Activated naive CD8-positive, alpha-beta T cell treated with anti-CD3 and anti-CD28 coated beads, Interleukin-2, amount 50 U/mL, for 24 hours (primary cell): Measurements from ENCODE around the gene TBC1D4.

Source experiments
- ATAC-seq: fragments of 150-1000 bp; cut with Tn5 transposase; one replicate; pipeline ENCODE4 v1.10.0; 2021
- DNase-seq: peaks from one replicate; pipeline ENCODE4 v3.0.0; 2021
- H3K27ac Mint-ChIP-seq: one replicate; pipeline ENCODE4 v1.8.0; 2021; ENCODE audit warnings: mild to moderate bottlenecking, mixed read lengths
- H3K27me3 Mint-ChIP-seq: one replicate; pipeline ENCODE4 v1.8.0; 2021; ENCODE audit warnings: mixed read lengths
- H3K36me3 Mint-ChIP-seq: one replicate; pipeline ENCODE4 v1.8.0; 2021; ENCODE audit warnings: low read depth, mixed read lengths
- H3K4me1 Mint-ChIP-seq: one replicate; pipeline ENCODE4 v1.8.0; 2021; ENCODE audit warnings: mixed read lengths
- H3K4me3 Mint-ChIP-seq: one replicate; pipeline ENCODE4 v1.8.0; 2021; ENCODE audit warnings: mild to moderate bottlenecking, moderate library complexity, mixed read lengths
- H3K9me3 Mint-ChIP-seq: one replicate; pipeline ENCODE4 v1.8.0; 2021; ENCODE audit warnings: mixed read lengths

TBC1D4 gene

GRCh38 chr13:75423946-75424345, 58.0 kb downstream of the TBC1D4 start:
- ATAC-seq, result no peak
- no peak for DNase-seq
- H3K9me3 Mint-ChIP-seq, result no peaks in the 10 kb centered on the region
- H3K36me3 Mint-ChIP-seq, result no peaks in the 10 kb centered on the region
- H3K27me3 Mint-ChIP-seq, result peaks cover 9% of the 10 kb centered on the region
- H3K4me3 Mint-ChIP-seq, result no peak overlapping the region
- H3K4me1 Mint-ChIP-seq, result peaks cover 10% of the 10 kb centered on the region
- H3K27ac Mint-ChIP-seq, result no peak overlapping the region

- no peak for DNase-seq
- ATAC-seq, result no peak
- no peak overlapping the region for H3K27ac Mint-ChIP-seq
- H3K36me3 Mint-ChIP-seq, result no peaks in the 10 kb centered on the region
- H3K9me3 Mint-ChIP-seq, result no peaks in the 10 kb centered on the region
- peaks cover 9% of the 10 kb centered on the region for H3K27me3 Mint-ChIP-seq
- no peak overlapping the region for H3K4me3 Mint-ChIP-seq
- H3K4me1 Mint-ChIP-seq, result peaks cover 11% of the 10 kb centered on the region
Measured at GRCh38 chr13:75422028-75422427, 59.9 kb downstream of the TBC1D4 start.

GRCh38 chr13:75421133-75421532, 60.8 kb downstream of the TBC1D4 start:
- ATAC-seq, result no peak
- H3K9me3 Mint-ChIP-seq, result no peaks in the 10 kb centered on the region
- H3K27ac Mint-ChIP-seq, result no peak overlapping the region
- H3K36me3 Mint-ChIP-seq, result no peaks in the 10 kb centered on the region
- H3K27me3 Mint-ChIP-seq, result peaks cover 8% of the 10 kb centered on the region
- no peak overlapping the region for H3K4me3 Mint-ChIP-seq
- peaks cover 12% of the 10 kb centered on the region for H3K4me1 Mint-ChIP-seq
- no peak for DNase-seq

GRCh38 chr13:75419656-75420055, 62.3 kb downstream of the TBC1D4 start:
- no peak overlapping the region for H3K4me3 Mint-ChIP-seq
- H3K27me3 Mint-ChIP-seq, result peaks cover 3% of the 10 kb centered on the region
- ATAC-seq (no peak), DNase-seq (no peak)
- no peak overlapping the region for H3K27ac Mint-ChIP-seq
- H3K36me3 Mint-ChIP-seq, result no peaks in the 10 kb centered on the region
- no peaks in the 10 kb centered on the region for H3K9me3 Mint-ChIP-seq
- peaks cover 3% of the 10 kb centered on the region for H3K4me1 Mint-ChIP-seq

- ATAC-seq (no peak), DNase-seq (no peak)
- no peak overlapping the region for H3K4me3 Mint-ChIP-seq
Measured at GRCh38 chr13:75418997-75419396, 63.0 kb downstream of the TBC1D4 start.

GRCh38 chr13:75418186-75418843, 63.7 kb downstream of the TBC1D4 start:
- Mint-ChIP-seq H3K9me3 (no peaks in the 10 kb centered on the region), H3K4me1 (peaks cover 3% of the 10 kb centered on the region), H3K36me3 (no peaks in the 10 kb centered on the region), H3K4me3 (no peak overlapping the region), H3K27ac (no peak overlapping the region), H3K27me3 (no peaks in the 10 kb centered on the region)
- ATAC-seq (no peak), DNase-seq (no peak)

More at GRCh38 chr13:75418997-75419396, 63.0 kb downstream of the TBC1D4 start:
- no peaks in the 10 kb centered on the region for H3K9me3 Mint-ChIP-seq
- H3K36me3 Mint-ChIP-seq, result no peaks in the 10 kb centered on the region
- H3K27ac Mint-ChIP-seq, result no peak overlapping the region
- no peaks in the 10 kb centered on the region for H3K27me3 Mint-ChIP-seq
- peaks cover 3% of the 10 kb centered on the region for H3K4me1 Mint-ChIP-seq

- no peaks in the 10 kb centered on the region for H3K27me3 Mint-ChIP-seq
- H3K27ac Mint-ChIP-seq, result no peak overlapping the region
- no peaks in the 10 kb centered on the region for H3K9me3 Mint-ChIP-seq
- no peak for ATAC-seq
- peaks cover 3% of the 10 kb centered on the region for H3K4me1 Mint-ChIP-seq
- no peak overlapping the region for H3K4me3 Mint-ChIP-seq
- no peak for DNase-seq
- H3K36me3 Mint-ChIP-seq, result no peaks in the 10 kb centered on the region
Measured at GRCh38 chr13:75417656-75418055, 64.3 kb downstream of the TBC1D4 start.

- no peak overlapping the region for H3K4me3 Mint-ChIP-seq
- peaks cover 3% of the 10 kb centered on the region for H3K4me1 Mint-ChIP-seq
- H3K27ac Mint-ChIP-seq, result no peak overlapping the region
- no peak for DNase-seq
- H3K36me3 Mint-ChIP-seq, result no peaks in the 10 kb centered on the region
- H3K27me3 Mint-ChIP-seq, result no peaks in the 10 kb centered on the region
- no peaks in the 10 kb centered on the region for H3K9me3 Mint-ChIP-seq
- peak; percentile 18 for ATAC-seq
Measured at GRCh38 chr13:75417012-75417384, 65.0 kb downstream of the TBC1D4 start.

GRCh38 chr13:75416327-75417011, 65.5 kb downstream of the TBC1D4 start:
- H3K9me3 Mint-ChIP-seq, result no peaks in the 10 kb centered on the region
- ATAC-seq, result peak; percentile 52
- no peak overlapping the region for H3K27ac Mint-ChIP-seq
- H3K4me1 Mint-ChIP-seq, result peaks cover 3% of the 10 kb centered on the region
- H3K27me3 Mint-ChIP-seq, result no peaks in the 10 kb centered on the region
- no peak for DNase-seq
- H3K36me3 Mint-ChIP-seq, result no peaks in the 10 kb centered on the region
- no peak overlapping the region for H3K4me3 Mint-ChIP-seq

GRCh38 chr13:75415694-75416093, 66.3 kb downstream of the TBC1D4 start:
- H3K27me3 Mint-ChIP-seq, result no peaks in the 10 kb centered on the region
- no peak overlapping the region for H3K4me3 Mint-ChIP-seq
- DNase-seq (no peak), ATAC-seq (no peak)
- peaks cover 3% of the 10 kb centered on the region for H3K4me1 Mint-ChIP-seq
- H3K9me3 Mint-ChIP-seq, result no peaks in the 10 kb centered on the region
- no peak overlapping the region for H3K27ac Mint-ChIP-seq
- H3K36me3 Mint-ChIP-seq, result no peaks in the 10 kb centered on the region

- H3K36me3 Mint-ChIP-seq, result no peaks in the 10 kb centered on the region
- H3K27me3 Mint-ChIP-seq, result peaks cover under 1% of the 10 kb centered on the region
- H3K4me1 Mint-ChIP-seq, result peaks cover 3% of the 10 kb centered on the region
- H3K4me3 Mint-ChIP-seq, result no peak overlapping the region
- H3K9me3 Mint-ChIP-seq, result no peaks in the 10 kb centered on the region
- DNase-seq, result no peak
- no peak for ATAC-seq
- no peak overlapping the region for H3K27ac Mint-ChIP-seq
Measured at GRCh38 chr13:75415171-75415570, 66.8 kb downstream of the TBC1D4 start.

- H3K9me3 Mint-ChIP-seq, result no peaks in the 10 kb centered on the region
- H3K4me3 Mint-ChIP-seq, result no peak overlapping the region
- peaks cover 3% of the 10 kb centered on the region for H3K4me1 Mint-ChIP-seq
- ATAC-seq (no peak), DNase-seq (no peak)
- no peak overlapping the region for H3K27ac Mint-ChIP-seq
- no peaks in the 10 kb centered on the region for H3K36me3 Mint-ChIP-seq
- peaks cover 2% of the 10 kb centered on the region for H3K27me3 Mint-ChIP-seq
Measured at GRCh38 chr13:75414036-75414827, 67.7 kb downstream of the TBC1D4 start.

- Mint-ChIP-seq H3K9me3 (no peaks in the 10 kb centered on the region), H3K27me3 (peaks cover 2% of the 10 kb centered on the region), H3K36me3 (no peaks in the 10 kb centered on the region), H3K4me1 (peaks cover 1% of the 10 kb centered on the region), H3K4me3 (no peak overlapping the region), H3K27ac (no peak overlapping the region)
- no peak for DNase-seq
- ATAC-seq, result no peak
Measured at GRCh38 chr13:75411924-75412537, 69.9 kb downstream of the TBC1D4 start.

- H3K27me3 Mint-ChIP-seq, result peaks cover 5% of the 10 kb centered on the region
- H3K9me3 Mint-ChIP-seq, result no peaks in the 10 kb centered on the region
- no peak overlapping the region for H3K27ac Mint-ChIP-seq
- H3K36me3 Mint-ChIP-seq, result no peaks in the 10 kb centered on the region
- ATAC-seq (no peak), DNase-seq (no peak)
- H3K4me3 Mint-ChIP-seq, result no peak overlapping the region
- H3K4me1 Mint-ChIP-seq, result no peaks in the 10 kb centered on the region
Measured at GRCh38 chr13:75410207-75410606, 71.8 kb downstream of the TBC1D4 start.
